WTC11 (cell line): ENCODE results near the gene PGGT1B. TPM values are rescaled to one million over a fixed set of nuclear protein-coding genes. Genes with fewer than 3 reads are reported as not detected.

Source experiments
- ATAC-seq: fragments of 200-7000 bp; cut with Tn5 transposase; 2 replicates; pipeline ENCODE4 v1.10.0; 2021; ENCODE audit warnings: mild to moderate bottlenecking, moderate library complexity
- CTCF ChIA-PET: fragments of 300-600 bp; sonication (Branson Sonifier 250); formaldehyde crosslinking; loops from one replicate; lab custom pipeline; 2021; ENCODE audit warnings: antibody characterized with exemption; lab: Charles Lee
- POLR2A ChIA-PET: fragments of 350-600 bp; sonication (Branson Sonifier 250); formaldehyde crosslinking; loops from one replicate; lab custom pipeline; 2021; ENCODE audit warnings: antibody characterized with exemption; lab: Charles Lee
- DNase-seq: peaks from one replicate; pipeline ENCODE4 v3.0.0; 2021; ENCODE audit warnings: low spot score
- H3K27ac Mint-ChIP-seq: 2 replicates; pipeline ENCODE4 v1.8.0; 2021; ENCODE audit warnings: mixed read lengths
- H3K27me3 Mint-ChIP-seq: 2 replicates; pipeline ENCODE4 v1.8.0; 2021; ENCODE audit warnings: low read depth, mild to moderate bottlenecking, moderate library complexity, mixed read lengths
- H3K36me3 Mint-ChIP-seq: 2 replicates; pipeline ENCODE4 v1.8.0; 2021; ENCODE audit warnings: mixed read lengths
- H3K4me1 Mint-ChIP-seq: 2 replicates; pipeline ENCODE4 v1.8.0; 2022; ENCODE audit warnings: mixed read lengths
- H3K4me3 Mint-ChIP-seq: 2 replicates; pipeline ENCODE4 v1.8.0; 2021; ENCODE audit warnings: mild to moderate bottlenecking, moderate library complexity, mixed read lengths
- H3K9me3 Mint-ChIP-seq: 2 replicates; pipeline ENCODE4 v1.8.0; 2021; ENCODE audit warnings: mixed read lengths
- E2F1 ChIP-seq: sonication (generic); formaldehyde crosslinking; IDR thresholded peaks from 2 replicates; pipeline ENCODE4 v1.8.0; 2022; ENCODE audit warnings: mild to moderate bottlenecking, missing genetic modification reagents
- E2F5 ChIP-seq: sonication (generic); formaldehyde crosslinking; IDR thresholded peaks from 2 replicates; pipeline ENCODE4 v1.8.1; 2022; ENCODE audit warnings: mild to moderate bottlenecking, moderate library complexity, missing genetic modification reagents
- ERG ChIP-seq: fragments of 250-450 bp; sonication (Bioruptor Pico); IDR thresholded peaks from 2 replicates; pipeline ENCODE4 v1.8.0; 2021; ENCODE audit warnings: mild to moderate bottlenecking
- ESRRA ChIP-seq: sonication (generic); formaldehyde crosslinking; IDR thresholded peaks from 2 replicates; pipeline ENCODE4 v1.8.1; 2022; ENCODE audit warnings: mild to moderate bottlenecking, missing genetic modification reagents, borderline replicate concordance
- FOXJ3 ChIP-seq: sonication (generic); formaldehyde crosslinking; IDR thresholded peaks from 2 replicates; pipeline ENCODE4 v1.9.0; 2021; ENCODE audit warnings: missing genetic modification reagents, mild to moderate bottlenecking, borderline replicate concordance
- GRHL2 ChIP-seq: fragments of 250-450 bp; sonication (Bioruptor Pico); IDR thresholded peaks from 2 replicates; pipeline ENCODE4 v1.8.0; 2022; ENCODE audit warnings: mild to moderate bottlenecking, moderate library complexity; ENCODE audit not compliant: insufficient replicate concordance, severe bottlenecking
- HMGXB4 ChIP-seq: sonication (generic); formaldehyde crosslinking; IDR thresholded peaks from 2 replicates; pipeline ENCODE4 v1.8.1; 2023; ENCODE audit warnings: mild to moderate bottlenecking, moderate library complexity, missing genetic modification reagents
- MAX ChIP-seq: sonication (generic); formaldehyde crosslinking; IDR thresholded peaks from 2 replicates; pipeline ENCODE4 v1.8.0; 2022; ENCODE audit warnings: mild to moderate bottlenecking, missing genetic modification reagents
- MXD4 ChIP-seq: fragments of 250-450 bp; sonication (Bioruptor Pico); IDR thresholded peaks from 2 replicates; pipeline ENCODE4 v1.8.0; 2021; ENCODE audit warnings: mild to moderate bottlenecking, moderate library complexity, borderline replicate concordance
- NFATC4 ChIP-seq: fragments of 250-450 bp; sonication (Bioruptor Pico); IDR thresholded peaks from 2 replicates; pipeline ENCODE4 v1.9.0; 2021; ENCODE audit warnings: mild to moderate bottlenecking
- RELA ChIP-seq: sonication (generic); formaldehyde crosslinking; IDR thresholded peaks from 2 replicates; pipeline ENCODE4 v1.8.1; 2022; ENCODE audit warnings: missing genetic modification reagents, mild to moderate bottlenecking, borderline replicate concordance
- SMAD3 ChIP-seq: sonication (generic); formaldehyde crosslinking; IDR thresholded peaks from 2 replicates; pipeline ENCODE4 v1.8.0; 2022; ENCODE audit warnings: missing genetic modification reagents, mild to moderate bottlenecking, borderline replicate concordance
- SMAD4 ChIP-seq: sonication (generic); formaldehyde crosslinking; IDR thresholded peaks from 2 replicates; pipeline ENCODE4 v1.8.0; 2022; ENCODE audit warnings: mild to moderate bottlenecking, missing genetic modification reagents
- TEAD1 ChIP-seq: sonication (generic); formaldehyde crosslinking; IDR thresholded peaks from 2 replicates; pipeline ENCODE4 v1.8.0; 2022; ENCODE audit warnings: mild to moderate bottlenecking, missing genetic modification reagents
- TP53 ChIP-seq: sonication (generic); formaldehyde crosslinking; IDR thresholded peaks from 2 replicates; pipeline ENCODE4 v1.8.1; 2023; ENCODE audit warnings: mild to moderate bottlenecking, missing genetic modification reagents
- ZNF121 ChIP-seq: sonication (generic); formaldehyde crosslinking; IDR thresholded peaks from 2 replicates; pipeline ENCODE4 v1.8.0; 2023; ENCODE audit warnings: missing genetic modification reagents
- ZNF232 ChIP-seq: sonication (generic); formaldehyde crosslinking; IDR thresholded peaks from 2 replicates; pipeline ENCODE4 v1.8.0; 2022; ENCODE audit warnings: mild to moderate bottlenecking, missing genetic modification reagents
- ZNF396 ChIP-seq: fragments of 250-450 bp; sonication (Bioruptor Pico); IDR thresholded peaks from 2 replicates; pipeline ENCODE4 v1.8.0; 2021; ENCODE audit warnings: mild to moderate bottlenecking, moderate library complexity, borderline replicate concordance
- ZNF416 ChIP-seq: fragments of 250-450 bp; sonication (Bioruptor Pico); IDR thresholded peaks from 2 replicates; pipeline ENCODE4 v1.9.0; 2021; ENCODE audit warnings: mild to moderate bottlenecking, inconsistent platforms
- ZNF425 ChIP-seq: fragments of 250-450 bp; sonication (Bioruptor Pico); conservative IDR thresholded peaks from 2 replicates; pipeline ENCODE4 v1.9.0; 2021; ENCODE audit warnings: mild to moderate bottlenecking
- ZNF532 ChIP-seq: fragments of 250-450 bp; sonication (Bioruptor Pico); IDR thresholded peaks from 2 replicates; pipeline ENCODE4 v1.9.0; 2021; ENCODE audit warnings: mild to moderate bottlenecking, borderline replicate concordance
- total RNA-seq: library from RNA; stranded (reverse); gene quantifications from 3 replicates; pipeline ENCODE4 v1.2.3, GENCODE V29; 2021

PGGT1B gene
- total RNA-seq, 1 experiment from 2014 or later, result 43.0 TPM

GRCh38 chr5:115241881-115242642, 20.6 kb downstream of the PGGT1B start (continued):
- TF ChIP-seq FOXJ3, result no peak
- TF ChIP-seq, all 79 proteins: peak for 0

- Mint-ChIP-seq H3K27me3 (no peaks in the 10 kb centered on the region), H3K4me1 (peaks cover 4% of the 10 kb centered on the region; the same call in 1 of the 2 replicates), H3K9me3 (no peaks in the 10 kb centered on the region), H3K4me3 (no peak overlapping the region), H3K36me3 (peaks cover 14% of the 10 kb centered on the region; the same call in 1 of the 2 replicates), H3K27ac (no peak overlapping the region)
- ATAC-seq (no peak), DNase-seq (no peak)
- ChIA-PET CTCF (interaction anchor here (0.6 kb wide), 1 partner anchor 76 kb away, joined by 3 read pairs; no protein-coding TSS in a partner anchor), POLR2A (no interaction called here)
- TF ChIP-seq ZNF396 (CRISPR knock-in tag) (no peak), MXD4 (CRISPR knock-in tag) (no peak), SMAD3 (no peak), SMAD4 (CRISPR knock-in tag) (no peak)
Measured at GRCh38 chr5:115237066-115237465, 25.6 kb downstream of the PGGT1B start.

- no peaks in the 10 kb centered on the region for H3K9me3 Mint-ChIP-seq
- no peaks in the 10 kb centered on the region for H3K27me3 Mint-ChIP-seq
- CTCF ChIA-PET, result no interaction called here
- peaks cover 4% of the 10 kb centered on the region; the same call in 1 of the 2 replicates for H3K4me1 Mint-ChIP-seq
- no peak for DNase-seq
- POLR2A ChIA-PET, result no interaction called here
- H3K4me3 Mint-ChIP-seq, result no peak overlapping the region
- H3K36me3 Mint-ChIP-seq, result peaks cover 17% of the 10 kb centered on the region; the same call in 1 of the 2 replicates
- no peak for ATAC-seq
- H3K27ac Mint-ChIP-seq, result no peak overlapping the region
- TF ChIP-seq NFATC4 (CRISPR knock-in tag) (no peak), ZNF416 (CRISPR knock-in tag) (no peak), MAX (CRISPR knock-in tag) (no peak), RELA (CRISPR knock-in tag) (no peak), TP53 (CRISPR knock-in tag) (no peak), ESRRA (CRISPR knock-in tag) (no peak), ERG (CRISPR knock-in tag) (no peak), HMGXB4 (CRISPR knock-in tag) (no peak), ZNF121 (CRISPR knock-in tag) (no peak), ZNF532 (CRISPR knock-in tag) (no peak), GRHL2 (CRISPR knock-in tag) (no peak), ZNF232 (CRISPR knock-in tag) (no peak), E2F1 (CRISPR knock-in tag) (no peak), E2F5 (CRISPR knock-in tag) (no peak), TEAD1 (CRISPR knock-in tag) (no peak), SMAD4 (CRISPR knock-in tag) (no peak), ZNF425 (no peak)
Measured at GRCh38 chr5:115236599-115236998, 26.1 kb downstream of the PGGT1B start.
